ENCODE results near the gene FNIP1. TPM values are rescaled to one million over a fixed set of nuclear protein-coding genes. Genes with fewer than 3 reads are reported as not detected.

Gene FNIP1
- total RNA-seq, 2 donors from 2014 or later: 44.1 to 49.5 TPM

GRCh38 chr5:131634996-131635683 is 161.7 kb downstream of the FNIP1 start, which contains the start of gene RAPGEF6:
RAPGEF6 (minus strand) TSS chr5:131635229; CDS start chr5:131635030, 199 bp downstream.
- DNase-seq (ENCODE audit: low spot score): peak; percentile 99
- intact Hi-C loops (cut with DNase I): loop anchor here (1.0 to 10.0 kb wide), 3 partner anchors 37 to 630 kb away; partner anchors contain the start of gene FNIP1
- no peaks in the 10 kb centered on the region for H3K9me3 ChIP-seq
- peak; percentile 88 for TF ChIP-seq POLR2A (IDR thresholded peaks at IDR 0.05)
- TF ChIP-seq CTCF (IDR thresholded peaks at IDR 0.05): peak in 2 of 4 experiments; percentile 9 to 42
- TF ChIP-seq POLR2AphosphoS5 (IDR thresholded peaks at IDR 0.05): peak; percentile 98
- peak within 1 kb of the TSS; percentile 97 to 98 for H3K27ac ChIP-seq
- H3K4me3 ChIP-seq: peak within 1 kb of the TSS; percentile 60 to 74
- 2% methylated on average over 33 of the region's 55 CpGs for WGBS
- no peaks in the 10 kb centered on the region for H3K27me3 ChIP-seq (replicated peaks; ENCODE audit: insufficient read depth)
- peaks cover 3% of the 10 kb centered on the region for H3K4me1 ChIP-seq (replicated peaks)
- H3K36me3 ChIP-seq: no peaks in the 10 kb centered on the region

- peak; percentile 46 for DNase-seq (ENCODE audit: low spot score)
- Histone ChIP-seq H3K9me3 (no peaks in the 10 kb centered on the region), H3K4me1 (replicated peaks) (peaks cover 3% of the 10 kb centered on the region), H3K36me3 (no peaks in the 10 kb centered on the region), H3K27ac (peak overlapping the region; percentile 97 to 98), H3K4me3 (peak overlapping the region; percentile 60 to 74), H3K27me3 (replicated peaks; ENCODE audit: insufficient read depth) (no peaks in the 10 kb centered on the region)
- TF ChIP-seq POLR2AphosphoS5 (IDR thresholded peaks at IDR 0.05) (no peak), POLR2A (IDR thresholded peaks at IDR 0.05) (no peak), CTCF (IDR thresholded peaks at IDR 0.05) (peak in 1 of 4 experiments; percentile 14)
- 0% methylated on average over 21 of the region's 21 CpGs for WGBS
- intact Hi-C loops (cut with DNase I): loop anchor here (10.0 kb wide), 1 partner anchor 630 kb away; no protein-coding TSS in a partner anchor
Observed at GRCh38 chr5:131634666-131634995, 162.2 kb downstream of the FNIP1 start.

GRCh38 chr5:131634238-131634637 is 162.6 kb downstream of the FNIP1 start:
- H3K36me3 ChIP-seq: no peaks in the 10 kb centered on the region
- TF ChIP-seq POLR2A (IDR thresholded peaks at IDR 0.05) (no peak), CTCF (IDR thresholded peaks at IDR 0.05) (no peak), POLR2AphosphoS5 (IDR thresholded peaks at IDR 0.05) (no peak)
- no peak for DNase-seq (ENCODE audit: low spot score)
- H3K9me3 ChIP-seq: no peaks in the 10 kb centered on the region
- H3K27me3 ChIP-seq (replicated peaks; ENCODE audit: insufficient read depth): no peaks in the 10 kb centered on the region
- H3K4me3 ChIP-seq: peak overlapping the region; percentile 60 to 74
- intact Hi-C loops (cut with DNase I): loop anchor here (10.0 kb wide), 1 partner anchor 631 kb away; no protein-coding TSS in a partner anchor
- H3K27ac ChIP-seq: peak overlapping the region; percentile 97 to 98
- H3K4me1 ChIP-seq (replicated peaks): peaks cover 3% of the 10 kb centered on the region
- WGBS: 5% methylated on average over 4 of the region's 4 CpGs

- H3K27ac ChIP-seq: peak overlapping the region; percentile 97 to 98
- H3K4me1 ChIP-seq (replicated peaks): peaks cover 3% of the 10 kb centered on the region
- H3K9me3 ChIP-seq: no peaks in the 10 kb centered on the region
- no peaks in the 10 kb centered on the region for H3K36me3 ChIP-seq
- DNase-seq (ENCODE audit: low spot score): no peak
- 64% methylated on average over 5 of the region's 5 CpGs for WGBS
- H3K27me3 ChIP-seq (replicated peaks; ENCODE audit: insufficient read depth): no peaks in the 10 kb centered on the region
- intact Hi-C loops (cut with DNase I): loop anchor here (10.0 kb wide), 1 partner anchor 631 kb away; no protein-coding TSS in a partner anchor
- TF ChIP-seq POLR2A (IDR thresholded peaks at IDR 0.05) (no peak), CTCF (IDR thresholded peaks at IDR 0.05) (no peak), POLR2AphosphoS5 (IDR thresholded peaks at IDR 0.05) (no peak)
- H3K4me3 ChIP-seq: peak overlapping the region; percentile 60 to 74
Observed at GRCh38 chr5:131633830-131634229, 163.0 kb downstream of the FNIP1 start.
